ENCODE measurements around the gene SDHAF3.

- TF ChIP-seq CTCF (IDR thresholded peaks at IDR 0.05; ENCODE audit: insufficient read depth, low read length) (no peak), POLR2AphosphoS5 (IDR thresholded peaks at IDR 0.05; ENCODE audit: low read depth) (no peak), REST (IDR thresholded peaks at IDR 0.05; ENCODE audit: insufficient replicate concordance, low read depth) (no peak)
Observed at GRCh38 chr7:97107192-97107800, 10.2 kb upstream of the SDHAF3 start.

All from HL-60 (cell line).